Measurements from ENCODE around the gene SLAMF6.

DNA sequence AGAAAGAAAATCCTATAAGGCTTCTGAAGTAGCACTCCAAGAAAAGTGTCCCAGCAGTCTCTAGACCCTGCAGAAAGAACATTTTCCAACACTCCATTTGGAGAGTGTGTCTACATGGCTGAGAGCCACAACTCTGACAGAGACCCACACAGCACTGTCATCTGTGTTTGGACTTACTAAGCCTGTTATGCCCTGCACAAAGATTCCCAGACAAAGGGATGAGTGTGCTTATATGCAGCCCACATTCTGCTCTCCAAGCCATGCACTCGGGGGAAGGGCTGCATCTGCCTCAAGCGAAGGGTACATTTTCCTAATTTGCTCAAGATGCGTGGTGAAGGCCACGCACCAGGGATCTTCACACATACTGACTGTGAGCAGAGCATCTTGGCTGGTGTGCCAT, 24.4 kb upstream of the SLAMF6 start:
- TF ChIP-seq CTCF (IDR thresholded peaks at IDR 0.05; ENCODE audit: borderline replicate concordance, extremely low read depth, low read length, poor library complexity, severe bottlenecking) = no peak
- no peak for TF ChIP-seq EZH2 (IDR thresholded peaks at IDR 0.05; ENCODE audit: borderline replicate concordance, low read depth, low read length, severe bottlenecking)
